HCT116 (cell line): ENCODE results near the gene PKHD1. TPM values are rescaled to one million over a fixed set of nuclear protein-coding genes. Genes with fewer than 3 reads are reported as not detected.
"Not testable (repeated sequence)": the region's sequence is repeated elsewhere in the genome, so short reads cannot be mapped to it uniquely, and the experiment has no call there.

Experiments used
- ATAC-seq: fragments of 200-7000 bp; cut with Tn5 transposase; 2 replicates; pipeline ENCODE4 v1.9.1; 2020; ENCODE audit warnings: mild to moderate bottlenecking, moderate library complexity
- BruUV-seq: library from RNA; stranded (reverse); fragments of 400-500 nt; replicated peaks from 2 replicates; lab custom pipeline; 2021; lab: Mats Ljungman, UMichigan
- CTCF ChIA-PET: fragments of 300-600 bp; sonication (Branson Sonifier 250); formaldehyde crosslinking; loops from one replicate; lab custom pipeline; 2021; ENCODE audit warnings: antibody characterized with exemption; lab: Charles Lee
- POLR2A ChIA-PET: fragments of 300-600, 350-600 bp; sonication (Branson Sonifier 250); formaldehyde crosslinking; loops from one replicate; lab custom pipeline; 2021; ENCODE audit warnings: antibody characterized with exemption; lab: Charles Lee
- RAD21 ChIA-PET, 2 experiments: fragments of 300-600 bp; sonication (Branson Sonifier 250); formaldehyde crosslinking; loops; one replicate each; lab custom pipeline; 2023; ENCODE audit warnings: low total read pairs in 2 of 2; ENCODE audit not compliant: uncharacterized antibody in 2 of 2, unreplicated experiment in 2 of 2, low non-redundant PET in 1 of 2; lab: Charles Lee
- DNase-seq: peaks from one replicate; pipeline ENCODE4 v3.0.0-alpha.2; 2010; ENCODE audit warnings: low read depth, low spot score
- H2AFZ ChIP-seq: fragments of 200-600 bp; shearing (Covaris generic), sonication (generic); 2 replicates; pipeline ENCODE4 v1.6.1; 2017; ENCODE audit warnings: low read depth, mixed run types, mixed read lengths, antibody characterized with exemption, low read length; ENCODE audit not compliant: poor library complexity, severe bottlenecking
- H3K27ac ChIP-seq: 2 replicates; pipeline ENCODE4 v1.5.1; 2012; ENCODE audit warnings: low read depth, low read length
- H3K27me3 ChIP-seq: fragments of 200-600 bp; sonication (generic); 2 replicates; pipeline ENCODE4 v1.6.1; 2016; ENCODE audit warnings: mixed run types, low read length, mixed read lengths; ENCODE audit not compliant: insufficient read depth
- H3K36me3 ChIP-seq, 2 experiments: fragments of 200-500 bp in 1 of 2; fragments of 200-600 bp in 1 of 2; sonication (Bioruptor generic) in 1 of 2; sonication (generic) in 1 of 2; 2 replicates each; pipeline versions ENCODE4 v1.5.1 to v1.6.1; 2014 to 2016; ENCODE audit warnings: low read length in 2 of 2, inconsistent platforms in 1 of 2, mixed read lengths in 1 of 2, mixed run types in 1 of 2; ENCODE audit not compliant: insufficient read depth in 2 of 2, control insufficient read depth in 1 of 2
- H3K4me1 ChIP-seq, 2 experiments: fragments of 200-600 bp in 1 of 2; sonication (generic) in 1 of 2; 2 replicates each; pipeline versions ENCODE4 v1.5.1 to v1.6.1; 2012 to 2017; ENCODE audit warnings: low read length in 2 of 2, inconsistent platforms in 1 of 2, mild to moderate bottlenecking in 1 of 2, mixed read lengths in 1 of 2, mixed run types in 1 of 2, moderate library complexity in 1 of 2; ENCODE audit not compliant: insufficient read depth in 2 of 2, control insufficient read depth in 1 of 2
- H3K4me2 ChIP-seq: fragments of 200-600 bp; sonication (generic); 2 replicates; pipeline ENCODE4 v1.6.1; 2017; ENCODE audit warnings: mixed run types, low read length, mixed read lengths
- H3K4me3 ChIP-seq, 2 experiments: fragments of 200-600 bp in 1 of 2; sonication (generic) in 1 of 2; replicated peaks in 1 of 2; 2 replicates each; pipeline ENCODE4 v1.5.1; 2011 to 2016; ENCODE audit warnings: low read length in 2 of 2, control low read depth in 1 of 2, low read depth in 1 of 2, mild to moderate bottlenecking in 1 of 2, mixed read lengths in 1 of 2, mixed run types in 1 of 2
- H3K79me2 ChIP-seq: fragments of 200-600 bp; sonication (generic); 2 replicates; pipeline ENCODE4 v1.6.1; 2017; ENCODE audit warnings: mild to moderate bottlenecking, mixed run types, low read length, moderate library complexity, mixed read lengths; ENCODE audit not compliant: insufficient read depth
- H3K9ac ChIP-seq: fragments of 200-600 bp; sonication (generic); 2 replicates; pipeline ENCODE4 v1.6.1; 2016; ENCODE audit warnings: low read length, mixed read lengths
- H3K9me2 ChIP-seq: fragments of 200-600 bp; sonication (generic), shearing (Covaris generic); 2 replicates; pipeline ENCODE4 v1.6.1; 2017; ENCODE audit warnings: mixed run types, mild to moderate bottlenecking, moderate library complexity; ENCODE audit not compliant: insufficient read depth
- H3K9me3 ChIP-seq, 2 experiments: fragments of 200-500 bp in 1 of 2; fragments of 200-600 bp in 1 of 2; sonication (Bioruptor generic) in 1 of 2; sonication (generic) in 1 of 2; 2 replicates each; pipeline ENCODE4 v1.6.1; 2014 to 2017; ENCODE audit warnings: low read length in 2 of 2, mixed read lengths in 2 of 2, inconsistent platforms in 1 of 2, low read depth in 1 of 2, mild to moderate bottlenecking in 1 of 2, mixed run types in 1 of 2, moderate library complexity in 1 of 2; ENCODE audit not compliant: control insufficient read depth in 1 of 2, insufficient read depth in 1 of 2
- H4K20me1 ChIP-seq: fragments of 200-600 bp; sonication (generic), shearing (Covaris generic); 2 replicates; pipeline ENCODE4 v1.6.1; 2017; ENCODE audit warnings: mixed run types, mild to moderate bottlenecking, moderate library complexity; ENCODE audit not compliant: insufficient read depth
- CBX3 ChIP-seq: IDR thresholded peaks from 2 replicates; pipeline ENCODE4 v1.6.1; 2012; ENCODE audit warnings: low read depth
- CEBPB ChIP-seq: IDR thresholded peaks from 2 replicates; pipeline ENCODE4 v1.6.1; 2012; ENCODE audit warnings: low read depth
- EGR1 ChIP-seq: IDR thresholded peaks from 2 replicates; pipeline ENCODE4 v1.6.1; 2012; ENCODE audit warnings: low read depth
- ELF1 ChIP-seq: IDR thresholded peaks from 2 replicates; pipeline ENCODE4 v1.6.1; 2012; ENCODE audit warnings: low read depth, borderline replicate concordance
- JUND ChIP-seq: IDR thresholded peaks from 2 replicates; pipeline ENCODE4 v1.6.1; 2012
- RAD21 ChIP-seq: IDR thresholded peaks from 2 replicates; pipeline ENCODE4 v1.6.1; 2012; ENCODE audit warnings: low read depth, mild to moderate bottlenecking
- REST ChIP-seq: IDR thresholded peaks from 2 replicates; pipeline ENCODE4 v1.6.1; 2012; ENCODE audit warnings: low read depth
- SIN3A ChIP-seq: IDR thresholded peaks from 2 replicates; pipeline ENCODE4 v1.6.1; 2012; ENCODE audit warnings: low read depth
- SRF ChIP-seq: IDR thresholded peaks from 2 replicates; pipeline ENCODE4 v1.6.1; 2012; ENCODE audit warnings: low read depth
- intact Hi-C: fragments of 100-400 bp; cut with micrococcal nuclease; formaldehyde crosslinking; loops from 2 replicates; pipeline ENCODE4 v1.10.0; 2022
- total RNA-seq: library from RNA; stranded (reverse); gene quantifications from one replicate; pipeline ENCODE4 v1.2.1, GENCODE V29; 2021; ENCODE audit not compliant: unreplicated experiment

PKHD1 gene
- total RNA-seq, 1 experiment from 2014 or later: not detected

GRCh38 chr6:51982695-51983094, 104.7 kb downstream of the PKHD1 start:
- intact Hi-C loops, H3K4me3 ChIP-seq, DNase-seq, H4K20me1 ChIP-seq, H3K9me2 ChIP-seq, H3K4me1 ChIP-seq, RAD21 ChIA-PET, H3K79me2 ChIP-seq, H3K9me3 ChIP-seq, ATAC-seq, H3K4me2 ChIP-seq, H3K9ac ChIP-seq, H3K27ac ChIP-seq, CTCF ChIA-PET, H3K36me3 ChIP-seq, H2AFZ ChIP-seq, POLR2A ChIA-PET, BruUV-seq: not testable (repeated sequence)
- peaks cover 16% of the 10 kb centered on the region; the same call in 1 of the 2 replicates for H3K27me3 ChIP-seq

- CTCF ChIA-PET: no interaction called here
- H3K27ac ChIP-seq: no peak overlapping the region
- peaks cover 13% of the 10 kb centered on the region; the same call in 1 of the 2 replicates for H3K27me3 ChIP-seq
- no peaks in the 10 kb centered on the region for H3K79me2 ChIP-seq
- POLR2A ChIA-PET: no interaction called here
- no peak overlapping the region for H3K4me2 ChIP-seq
- no peaks in the 10 kb centered on the region for H3K9me3 ChIP-seq
- ATAC-seq (no peak), DNase-seq (no peak)
- no peak overlapping the region for H3K4me3 ChIP-seq
- BruUV-seq: no TSS peak
- no peak overlapping the region for H3K9ac ChIP-seq
- H3K36me3 ChIP-seq: no peaks in the 10 kb centered on the region
- H3K4me1 ChIP-seq: no peaks in the 10 kb centered on the region
- RAD21 ChIA-PET: no interaction called here
- intact Hi-C loops: no loop called here
- H2AFZ ChIP-seq: no peak overlapping the region
- TF ChIP-seq ELF1: no peak
- no peak for TF ChIP-seq RAD21
- no peak for TF ChIP-seq EGR1
- TF ChIP-seq SIN3A: no peak
- TF ChIP-seq REST: no peak
- TF ChIP-seq CBX3: no peak
- no peak for TF ChIP-seq JUND
- no peak for TF ChIP-seq CEBPB
- TF ChIP-seq SRF: no peak
- TF ChIP-seq, all 23 proteins: peak for 0
- no peaks in the 10 kb centered on the region for H4K20me1 ChIP-seq
- no peaks in the 10 kb centered on the region for H3K9me2 ChIP-seq
These were observed 111.0 kb downstream of the PKHD1 start for GRCh38 chr6:51976374-51976773.
